Esophagus muscularis mucosa (tissue), 4 donors: Measurements from ENCODE around the gene AHCYL2. TPM values are rescaled to one million over a fixed set of nuclear protein-coding genes. Genes with fewer than 3 reads are reported as not detected.
A peak's percentile ranks its signal among the peaks of the same experiment; 100 is the strongest.
"Not testable (repeated sequence)": the region's sequence is repeated elsewhere in the genome, so short reads cannot be mapped to it uniquely, and the experiment has no call there.

Experiments used
- DNase-seq: peaks from one replicate; pipeline ENCODE4 v3.0.0-alpha.2; 2017; ENCODE audit errors: extremely low spot score
- H3K27ac ChIP-seq, 4 donors: fragments of 200-600 bp; sonication (generic); replicated peaks in 1 of 4; 1 replicate in 3 of 4; 2 replicates in 1 of 4; pipeline ENCODE4 v1.5.1; 2016 to 2019; ENCODE audit warnings: mild to moderate bottlenecking in 1 of 4
- H3K27me3 ChIP-seq, 4 donors: fragments of 200-600 bp; sonication (generic); one replicate each; pipeline versions ENCODE4 v1.5.1 to v1.6.0; 2016 to 2019
- H3K36me3 ChIP-seq, 4 donors: fragments of 200-600 bp; sonication (generic); one replicate each; pipeline ENCODE4 v1.5.1; 2016 to 2019
- H3K4me1 ChIP-seq, 4 donors: fragments of 200-600 bp; sonication (generic); one replicate each; pipeline ENCODE4 v1.5.1; 2016 to 2019
- H3K4me3 ChIP-seq, 4 donors: fragments of 200-600 bp; sonication (generic); 1 replicate in 2 of 4; 2 replicates in 2 of 4; pipeline ENCODE4 v1.5.1; 2016 to 2019; ENCODE audit warnings: mild to moderate bottlenecking in 4 of 4, moderate library complexity in 1 of 4
- H3K9me3 ChIP-seq, 4 donors: fragments of 200-600 bp; sonication (generic); 1 replicate in 3 of 4; 2 replicates in 1 of 4; pipeline ENCODE4 v1.5.1; 2016 to 2019
- EP300 ChIP-seq: sonication (generic); formaldehyde crosslinking; IDR thresholded peaks from one replicate; pipeline ENCODE4 v1.6.1; 2017; ENCODE audit warnings: antibody characterized with exemption
- POLR2A ChIP-seq: fragments of 450-650 bp; IDR thresholded peaks from one replicate; pipeline ENCODE4 v1.6.1; 2017; ENCODE audit warnings: antibody characterized with exemption, moderate library complexity, mild to moderate bottlenecking, low read depth
- POLR2AphosphoS5 ChIP-seq, 2 donors: sonication (generic); formaldehyde crosslinking; IDR thresholded peaks; one replicate each; pipeline ENCODE4 v1.6.1; 2017; ENCODE audit warnings: antibody characterized with exemption in 2 of 2
- WGBS: methylation state at CpG from one replicate; pipeline ENCODE4 v1.1.5; 2018; 5-methylcytosine and 5-hydroxymethylcytosine counted together
- intact Hi-C: fragments of 100-400 bp; cut with DNase I; formaldehyde crosslinking; loops from one replicate; pipeline ENCODE4 v1.15.1; 2023
- total RNA-seq, 4 donors: library from RNA; depleted of rRNA; stranded (reverse); fragments of >200 nt; gene quantifications; one replicate each; pipeline versions ENCODE4 v1.1.0 to v1.2.1, GENCODE V29; 2016
- TF ChIP-seq, protein P1 (sequence below), 3 experiments: fragments of 200-600 bp in 2 of 3; fragments of 450-650 bp in 1 of 3; sonication (generic) in 2 of 3; IDR thresholded peaks; one replicate each; pipeline ENCODE4 v1.5.1; 2017 to 2019; ENCODE audit warnings: antibody characterized with exemption in 3 of 3, mild to moderate bottlenecking in 2 of 3, moderate library complexity in 1 of 3

The AHCYL2 gene
- total RNA-seq, 4 donors from 2014 or later: 9.7 to 14.2 (median 11.9) TPM

DNA sequence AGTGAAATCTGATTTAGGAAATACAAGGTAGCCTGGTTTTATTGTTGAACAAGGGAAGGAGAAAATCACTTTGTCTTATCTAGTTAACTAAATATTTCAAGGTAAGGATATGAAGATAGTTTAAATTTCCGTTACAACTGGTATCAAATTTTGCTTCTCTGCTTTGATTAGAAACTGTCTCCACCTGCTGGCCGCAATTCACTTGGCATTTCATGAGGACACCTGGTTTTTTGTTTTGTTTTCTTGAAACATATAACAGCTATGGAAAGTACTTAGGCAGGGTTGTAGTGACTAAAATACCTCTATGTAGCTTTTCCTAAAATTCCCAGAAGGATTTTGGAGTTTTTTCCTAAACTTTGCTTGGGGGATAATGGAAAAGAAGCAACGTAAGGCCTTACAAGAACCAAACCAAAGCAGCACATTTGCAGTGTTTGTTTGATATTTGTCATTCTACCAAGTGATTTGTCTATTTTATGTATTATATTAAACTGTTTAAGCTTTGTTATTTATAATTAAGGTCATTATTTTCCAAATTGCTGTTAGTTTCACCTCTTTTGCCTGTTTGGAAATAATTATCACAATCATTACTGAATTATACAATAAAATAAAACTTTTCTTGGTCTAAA lies 73.6 kb downstream of the AHCYL2 start:
- TF ChIP-seq, protein P1, sequence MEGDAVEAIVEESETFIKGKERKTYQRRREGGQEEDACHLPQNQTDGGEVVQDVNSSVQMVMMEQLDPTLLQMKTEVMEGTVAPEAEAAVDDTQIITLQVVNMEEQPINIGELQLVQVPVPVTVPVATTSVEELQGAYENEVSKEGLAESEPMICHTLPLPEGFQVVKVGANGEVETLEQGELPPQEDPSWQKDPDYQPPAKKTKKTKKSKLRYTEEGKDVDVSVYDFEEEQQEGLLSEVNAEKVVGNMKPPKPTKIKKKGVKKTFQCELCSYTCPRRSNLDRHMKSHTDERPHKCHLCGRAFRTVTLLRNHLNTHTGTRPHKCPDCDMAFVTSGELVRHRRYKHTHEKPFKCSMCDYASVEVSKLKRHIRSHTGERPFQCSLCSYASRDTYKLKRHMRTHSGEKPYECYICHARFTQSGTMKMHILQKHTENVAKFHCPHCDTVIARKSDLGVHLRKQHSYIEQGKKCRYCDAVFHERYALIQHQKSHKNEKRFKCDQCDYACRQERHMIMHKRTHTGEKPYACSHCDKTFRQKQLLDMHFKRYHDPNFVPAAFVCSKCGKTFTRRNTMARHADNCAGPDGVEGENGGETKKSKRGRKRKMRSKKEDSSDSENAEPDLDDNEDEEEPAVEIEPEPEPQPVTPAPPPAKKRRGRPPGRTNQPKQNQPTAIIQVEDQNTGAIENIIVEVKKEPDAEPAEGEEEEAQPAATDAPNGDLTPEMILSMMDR (IDR thresholded peaks at IDR 0.05): peak; percentile 51 to 75 (median 64)
- TF ChIP-seq POLR2AphosphoS5 (IDR thresholded peaks at IDR 0.05) (no peak), EP300 (no peak), POLR2A (no peak)
- Histone ChIP-seq H3K27ac (no peak overlapping the region), H3K4me1 (peaks cover 0 to 11% (median 0%) of the 10 kb centered on the region in 4 donors), H3K27me3 (no peaks in the 10 kb centered on the region), H3K36me3 (no peaks in the 10 kb centered on the region), H3K9me3 (no peaks in the 10 kb centered on the region), H3K4me3 (no peak overlapping the region)
- no peak for DNase-seq
- intact Hi-C loops: loop anchor here (2.0 kb wide), 1 partner anchor 80 kb away; no protein-coding TSS in a partner anchor
- WGBS: 35% methylated on average over 3 of the region's 3 CpGs

DNA sequence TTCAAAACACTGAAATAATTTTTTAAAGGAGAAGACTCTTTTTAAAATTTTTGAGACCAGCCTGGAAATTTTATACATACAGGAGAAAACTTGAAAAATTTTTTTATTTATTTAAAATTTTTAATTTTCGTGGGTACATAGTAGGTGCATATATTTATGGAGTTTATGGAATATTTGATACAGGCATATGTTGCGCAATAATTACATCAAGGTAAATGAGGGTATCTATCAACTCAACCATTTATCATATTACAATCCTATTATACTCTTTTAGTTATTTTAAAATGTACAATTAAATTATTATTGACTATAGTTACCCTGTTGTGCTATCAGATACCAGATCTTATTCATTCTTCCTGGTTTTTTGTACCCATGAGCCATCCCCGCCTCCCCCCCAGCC lies 75.1 kb downstream of the AHCYL2 start:
- Histone ChIP-seq H3K36me3 (no peaks in the 10 kb centered on the region), H3K27me3 (no peaks in the 10 kb centered on the region), H3K4me3 (no peak overlapping the region), H3K9me3 (peaks cover 0 to 6% (median 0%) of the 10 kb centered on the region in 4 donors), H3K4me1 (peaks cover 0 to 9% (median 0%) of the 10 kb centered on the region in 4 donors), H3K27ac (no peak overlapping the region)
- no peak for DNase-seq
- TF ChIP-seq EP300: no peak
- TF ChIP-seq POLR2A: no peak
- TF ChIP-seq POLR2AphosphoS5 (IDR thresholded peaks at IDR 0.05): no peak
- TF ChIP-seq, protein P1 (IDR thresholded peaks at IDR 0.05): no peak
- intact Hi-C loops: loop anchor here (2.0 kb wide), 1 partner anchor 81 kb away; no protein-coding TSS in a partner anchor
- whole genome bisulfite sequencing: 96% methylated on average over 3 of the region's 3 CpGs

DNA sequence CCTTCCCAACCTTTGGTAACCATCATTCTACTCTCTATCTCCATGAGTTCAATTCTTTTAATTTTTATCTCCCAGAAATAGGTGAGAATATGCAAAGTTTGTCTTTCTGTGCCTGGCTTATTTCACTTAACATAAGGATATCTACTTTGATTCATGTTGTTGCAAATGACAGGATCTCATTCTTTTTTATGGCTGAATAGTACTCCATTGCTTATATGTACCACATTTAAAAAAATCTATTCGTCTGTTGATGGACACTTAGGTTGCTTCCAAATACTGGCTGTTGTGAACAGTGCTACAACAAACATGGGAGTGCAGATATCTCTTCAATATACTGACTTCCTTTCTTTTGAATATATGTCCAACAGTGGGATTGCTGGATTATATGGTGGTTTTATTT lies 75.5 kb downstream of the AHCYL2 start:
- H3K9me3 ChIP-seq, intact Hi-C loops, H3K4me3 ChIP-seq, H3K27ac ChIP-seq, H3K4me1 ChIP-seq, H3K27me3 ChIP-seq, DNase-seq, H3K36me3 ChIP-seq: not testable (repeated sequence)
- WGBS: 97% methylated on average over 1 of the region's 1 CpG

DNA sequence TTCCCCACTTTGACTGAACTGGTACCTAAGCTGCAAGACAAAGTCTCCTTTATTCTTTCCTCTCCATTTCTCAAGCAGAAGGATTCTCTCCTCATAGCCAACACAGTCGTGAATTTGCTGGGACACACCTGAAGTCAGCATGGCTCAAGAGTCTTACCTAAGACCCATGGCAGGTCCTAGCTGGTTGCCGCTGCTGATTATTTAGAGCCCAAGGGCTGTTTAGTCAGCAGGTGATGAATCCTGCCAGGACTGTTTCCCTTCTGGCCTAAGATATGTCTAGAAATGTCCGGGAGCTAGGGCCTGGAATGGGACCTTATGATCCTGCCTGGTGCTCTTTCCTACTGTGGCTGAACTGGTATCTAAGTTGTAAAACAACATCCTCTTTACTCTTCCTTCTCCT lies 82.8 kb downstream of the AHCYL2 start:
- peaks cover 0 to 6% (median 0%) of the 10 kb centered on the region in 4 donors for H3K9me3 ChIP-seq
- no peak for DNase-seq
- H3K27ac ChIP-seq: no peak overlapping the region
- no peaks in the 10 kb centered on the region for H3K27me3 ChIP-seq
- peaks cover 0 to 7% (median 1%) of the 10 kb centered on the region in 4 donors for H3K4me1 ChIP-seq
- TF ChIP-seq POLR2AphosphoS5 (IDR thresholded peaks at IDR 0.05) (no peak), EP300 (no peak), POLR2A (no peak)
- TF ChIP-seq, protein P1 (IDR thresholded peaks at IDR 0.05): no peak
- H3K4me3 ChIP-seq: no peak overlapping the region
- WGBS: 93% methylated on average over 3 of the region's 3 CpGs
- no peaks in the 10 kb centered on the region for H3K36me3 ChIP-seq
- intact Hi-C loops: no loop called here

DNA sequence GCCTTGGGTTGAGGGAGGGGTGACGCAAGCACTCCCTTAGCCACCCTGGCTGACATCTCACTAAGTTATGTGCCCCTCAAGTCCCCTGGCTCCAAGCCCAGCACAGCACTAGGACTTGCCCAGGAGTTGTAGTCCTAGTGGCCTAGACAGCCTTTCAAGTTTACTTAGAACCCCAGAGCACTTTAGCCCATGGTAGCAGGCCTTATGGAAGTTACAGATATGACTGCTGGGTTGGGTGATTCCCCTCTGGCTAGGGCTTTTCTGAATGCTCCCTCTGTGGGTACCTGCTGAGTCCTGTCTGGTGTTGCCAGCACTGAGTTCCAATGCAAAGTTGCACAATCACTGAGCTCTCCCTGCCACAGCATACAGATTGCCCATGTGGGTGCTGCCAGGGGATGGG lies 83.2 kb downstream of the AHCYL2 start:
- 100% methylated on average over 1 of the region's 1 CpG for WGBS
- Histone ChIP-seq H3K27me3 (no peaks in the 10 kb centered on the region), H3K4me3 (no peak overlapping the region), H3K27ac (no peak overlapping the region), H3K4me1 (peaks cover 0 to 7% (median 1%) of the 10 kb centered on the region in 4 donors), H3K36me3 (no peaks in the 10 kb centered on the region), H3K9me3 (peaks cover 0 to 6% (median 0%) of the 10 kb centered on the region in 4 donors)
- no peak for TF ChIP-seq EP300
- no peak for TF ChIP-seq POLR2A
- TF ChIP-seq POLR2AphosphoS5 (IDR thresholded peaks at IDR 0.05): no peak
- TF ChIP-seq, protein P1 (IDR thresholded peaks at IDR 0.05): no peak
- DNase-seq: no peak
- intact Hi-C loops: no loop called here
